OCI-LY7 (cell line): ENCODE results near the gene CCDC13.

ENCODE experiments used
- EZH2phosphoT487 ChIP-seq: fragments of 200-600 bp; sonication (generic); IDR thresholded peaks from 2 replicates; pipeline ENCODE4 v1.6.1; 2018; ENCODE audit warnings: low read depth, borderline replicate concordance, mild to moderate bottlenecking, mixed run types, antibody characterized with exemption, low read length, moderate library complexity, mixed read lengths
- TF ChIP-seq, protein P1 (sequence below): fragments of 200-600 bp; sonication (generic); conservative IDR thresholded peaks from 2 replicates; pipeline ENCODE4 v1.5.1; 2014; ENCODE audit warnings: mild to moderate bottlenecking, antibody characterized with exemption, low read length, moderate library complexity, mixed read lengths

DNA sequence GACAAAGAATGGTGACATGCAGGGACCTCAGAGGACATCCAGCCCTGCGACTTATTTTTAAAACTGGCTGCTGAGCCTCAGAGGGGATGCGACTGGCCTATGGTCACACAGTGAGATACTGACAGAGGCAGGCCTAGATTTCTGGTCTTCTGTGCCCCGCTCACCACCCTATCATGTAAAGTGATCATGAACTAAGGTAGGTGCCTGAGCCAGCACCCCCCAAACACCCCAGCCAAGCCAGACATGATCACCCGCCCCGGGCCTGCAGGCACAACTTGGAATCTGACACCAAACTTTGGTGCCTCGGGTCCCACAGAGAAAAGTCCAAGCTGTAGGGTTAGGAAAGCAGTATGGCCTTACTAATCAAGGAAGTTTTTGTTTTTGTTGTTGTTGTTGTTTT, 36.5 kb downstream of the CCDC13 start:
- TF ChIP-seq, protein P1, sequence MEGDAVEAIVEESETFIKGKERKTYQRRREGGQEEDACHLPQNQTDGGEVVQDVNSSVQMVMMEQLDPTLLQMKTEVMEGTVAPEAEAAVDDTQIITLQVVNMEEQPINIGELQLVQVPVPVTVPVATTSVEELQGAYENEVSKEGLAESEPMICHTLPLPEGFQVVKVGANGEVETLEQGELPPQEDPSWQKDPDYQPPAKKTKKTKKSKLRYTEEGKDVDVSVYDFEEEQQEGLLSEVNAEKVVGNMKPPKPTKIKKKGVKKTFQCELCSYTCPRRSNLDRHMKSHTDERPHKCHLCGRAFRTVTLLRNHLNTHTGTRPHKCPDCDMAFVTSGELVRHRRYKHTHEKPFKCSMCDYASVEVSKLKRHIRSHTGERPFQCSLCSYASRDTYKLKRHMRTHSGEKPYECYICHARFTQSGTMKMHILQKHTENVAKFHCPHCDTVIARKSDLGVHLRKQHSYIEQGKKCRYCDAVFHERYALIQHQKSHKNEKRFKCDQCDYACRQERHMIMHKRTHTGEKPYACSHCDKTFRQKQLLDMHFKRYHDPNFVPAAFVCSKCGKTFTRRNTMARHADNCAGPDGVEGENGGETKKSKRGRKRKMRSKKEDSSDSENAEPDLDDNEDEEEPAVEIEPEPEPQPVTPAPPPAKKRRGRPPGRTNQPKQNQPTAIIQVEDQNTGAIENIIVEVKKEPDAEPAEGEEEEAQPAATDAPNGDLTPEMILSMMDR: no peak
- TF ChIP-seq EZH2phosphoT487: no peak
